Peyer's patch (tissue), 4 donors: Measurements from ENCODE around the gene INPP5A.

Experiments used
- CTCF ChIP-seq, 6 experiments: fragments of 450-650 bp in 4 of 6; fragments of 200-600 bp in 2 of 6; sonication (generic) in 1 of 6; IDR thresholded peaks; one replicate each; pipeline ENCODE4 v1.5.1; 2017 to 2019; ENCODE audit warnings: antibody characterized with exemption in 6 of 6, mild to moderate bottlenecking in 3 of 6, moderate library complexity in 1 of 6
- POLR2A ChIP-seq, 2 donors: fragments of 450-650 bp; IDR thresholded peaks; one replicate each; pipeline ENCODE4 v1.5.1; 2017; ENCODE audit warnings: antibody characterized with exemption in 2 of 2, mild to moderate bottlenecking in 2 of 2, moderate library complexity in 2 of 2

GRCh38 chr10:132580143-132580542 lies 42.6 kb downstream of the INPP5A start:
- TF ChIP-seq CTCF (IDR thresholded peaks at IDR 0.05) (no peak), POLR2A (IDR thresholded peaks at IDR 0.05) (no peak)
